ENCODE data around the gene TOMM40L.

The TOMM40L gene

GRCh38 chr1:161259765-161260164, 33.9 kb downstream of the TOMM40L start:
- TF ChIP-seq POLR2A (IDR thresholded peaks at IDR 0.05; ENCODE audit: low read depth, low read length): no peak
- TF ChIP-seq TAF1 (IDR thresholded peaks at IDR 0.05; ENCODE audit: low read depth, low read length): no peak
- no peak for TF ChIP-seq PAX5 (IDR thresholded peaks at IDR 0.05; ENCODE audit: insufficient read depth, low read length, severe bottlenecking)
- no peak for TF ChIP-seq POLR2AphosphoS5 (IDR thresholded peaks at IDR 0.05; ENCODE audit: low read depth, low read length)
- no peak for TF ChIP-seq SPI1 (IDR thresholded peaks at IDR 0.05; ENCODE audit: low read depth, low read length)
- no peak for TF ChIP-seq POU2F2 (IDR thresholded peaks at IDR 0.05; ENCODE audit: low read depth, low read length)
- no peak for FAIRE-seq

DNA sequence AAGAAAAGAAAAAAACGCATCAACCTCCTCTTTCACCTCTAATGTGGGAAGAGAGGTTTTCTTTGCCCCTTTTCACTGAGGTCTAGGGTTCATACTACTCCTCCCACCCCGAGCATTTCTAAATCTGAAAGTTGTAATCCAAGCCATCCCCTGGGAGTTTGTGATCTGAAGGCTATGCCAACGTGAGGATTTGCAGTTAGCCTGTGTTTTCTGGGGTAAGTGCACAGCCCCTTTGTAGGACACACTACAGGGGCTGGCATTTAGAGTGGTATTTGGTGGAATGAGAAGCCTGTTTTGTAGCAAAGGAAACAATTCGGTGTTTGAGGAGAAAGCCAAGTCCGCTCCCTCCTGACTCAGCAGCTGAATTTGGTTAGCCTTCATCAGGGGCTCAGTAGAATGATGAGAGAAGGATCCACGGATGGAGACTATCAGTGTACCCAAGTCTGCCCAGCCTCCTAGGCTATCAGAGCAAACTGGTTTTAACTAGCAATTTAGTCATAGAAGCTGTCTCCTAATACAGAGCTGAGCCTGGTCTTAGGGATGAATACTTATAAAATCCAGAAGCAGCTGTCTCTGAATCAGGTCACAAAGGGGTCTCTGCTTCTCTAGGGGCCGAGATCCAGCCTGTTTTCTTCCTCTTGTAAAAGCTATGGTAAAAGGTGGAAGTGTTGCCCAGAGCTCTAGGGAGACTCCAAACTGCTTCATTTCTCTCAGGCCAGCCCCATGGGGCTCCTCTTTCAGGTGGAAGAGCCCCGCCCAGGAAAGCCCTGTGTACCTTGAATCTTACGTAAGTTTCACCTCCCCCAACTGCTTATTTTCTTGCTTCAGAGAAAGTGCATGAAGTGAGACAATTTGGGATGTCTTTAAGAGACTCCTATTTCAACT, 34.8 kb downstream of the TOMM40L start:
- DNase-seq (ENCODE audit: insufficient read length, low spot score) (no peak), FAIRE-seq (no peak)
- TF ChIP-seq POU2F2 (IDR thresholded peaks at IDR 0.05; ENCODE audit: low read depth, low read length): no peak
- no peak for TF ChIP-seq PAX5 (IDR thresholded peaks at IDR 0.05; ENCODE audit: insufficient read depth, low read length, severe bottlenecking)
- TF ChIP-seq SPI1 (IDR thresholded peaks at IDR 0.05; ENCODE audit: low read depth, low read length): no peak
- no peak for TF ChIP-seq POLR2AphosphoS5 (IDR thresholded peaks at IDR 0.05; ENCODE audit: low read depth, low read length)
- TF ChIP-seq POLR2A (IDR thresholded peaks at IDR 0.05; ENCODE audit: low read depth, low read length): no peak
- TF ChIP-seq TAF1 (IDR thresholded peaks at IDR 0.05; ENCODE audit: low read depth, low read length): no peak

More at GRCh38 chr1:161259765-161260164, 33.9 kb downstream of the TOMM40L start:
- no peak for DNase-seq (ENCODE audit: insufficient read length, low spot score)

DNA sequence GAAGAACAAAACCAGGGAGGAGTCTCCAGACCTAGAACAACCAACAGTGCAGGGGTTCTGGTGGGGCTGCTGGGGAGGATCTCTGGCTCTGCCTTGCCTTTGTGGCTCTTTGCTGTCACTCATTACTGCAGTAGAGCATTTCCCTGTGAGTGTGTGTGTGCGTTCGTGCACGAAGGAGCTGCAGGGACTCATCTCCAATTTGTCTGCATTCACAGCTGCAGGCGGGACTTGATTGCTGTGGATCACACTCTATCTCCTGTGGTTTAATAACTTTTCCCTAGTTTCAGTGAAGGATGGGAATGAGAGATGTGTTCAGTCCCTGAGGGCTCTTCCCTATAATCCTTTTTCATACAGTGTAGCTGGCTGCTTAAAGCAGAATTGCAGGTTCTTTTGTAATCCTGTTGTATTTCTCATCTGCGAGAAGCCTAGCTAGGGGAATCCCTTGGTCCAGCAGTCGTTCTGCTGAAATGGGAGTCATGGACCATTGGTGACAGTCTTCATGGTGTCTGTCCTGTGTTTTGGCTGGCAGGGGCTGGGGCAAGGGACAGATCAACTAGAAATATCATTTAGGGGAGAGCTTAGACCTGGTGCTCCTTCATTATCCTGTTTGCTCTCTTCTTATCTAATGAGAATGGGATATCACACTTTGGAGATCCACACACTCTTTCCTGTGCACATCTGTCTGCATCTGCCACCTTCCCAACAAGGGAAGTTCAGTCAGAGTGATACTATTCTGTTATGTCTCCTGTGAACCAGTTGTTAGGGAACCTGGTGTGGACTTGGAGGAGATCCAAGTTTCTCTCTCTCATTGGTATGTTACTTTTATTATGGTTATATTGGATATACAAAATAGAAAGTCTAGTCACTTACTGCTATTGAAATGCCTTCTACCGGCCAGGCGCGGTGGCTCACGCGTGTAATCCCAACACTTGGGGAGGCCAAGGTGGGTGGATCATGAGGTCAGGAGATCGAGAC, 35.7 kb downstream of the TOMM40L start:
- DNase-seq (ENCODE audit: insufficient read length, low spot score): peak; percentile 33
- TF ChIP-seq PAX5 (IDR thresholded peaks at IDR 0.05; ENCODE audit: insufficient read depth, low read length, severe bottlenecking) (peak; percentile 15), SPI1 (IDR thresholded peaks at IDR 0.05; ENCODE audit: low read depth, low read length) (no peak)
- peak; percentile 82 for FAIRE-seq

- no peak for FAIRE-seq
- DNase-seq (ENCODE audit: insufficient read length, low spot score): no peak
- TF ChIP-seq PAX5 (IDR thresholded peaks at IDR 0.05; ENCODE audit: insufficient read depth, low read length, severe bottlenecking): no peak
- TF ChIP-seq POLR2A (IDR thresholded peaks at IDR 0.05; ENCODE audit: low read depth, low read length): no peak
- TF ChIP-seq POLR2AphosphoS5 (IDR thresholded peaks at IDR 0.05; ENCODE audit: low read depth, low read length): no peak
- TF ChIP-seq TAF1 (IDR thresholded peaks at IDR 0.05; ENCODE audit: low read depth, low read length): no peak
- no peak for TF ChIP-seq POU2F2 (IDR thresholded peaks at IDR 0.05; ENCODE audit: low read depth, low read length)
- TF ChIP-seq SPI1 (IDR thresholded peaks at IDR 0.05; ENCODE audit: low read depth, low read length): no peak
Observed at GRCh38 chr1:161265305-161265704, 39.4 kb downstream of the TOMM40L start.

- DNase-seq (ENCODE audit: insufficient read length, low spot score) (no peak), FAIRE-seq (no peak)
- TF ChIP-seq POU2F2 (IDR thresholded peaks at IDR 0.05; ENCODE audit: low read depth, low read length) (no peak), PAX5 (IDR thresholded peaks at IDR 0.05; ENCODE audit: insufficient read depth, low read length, severe bottlenecking) (no peak)
Observed at GRCh38 chr1:161266202-161266601, 40.3 kb downstream of the TOMM40L start.

DNA sequence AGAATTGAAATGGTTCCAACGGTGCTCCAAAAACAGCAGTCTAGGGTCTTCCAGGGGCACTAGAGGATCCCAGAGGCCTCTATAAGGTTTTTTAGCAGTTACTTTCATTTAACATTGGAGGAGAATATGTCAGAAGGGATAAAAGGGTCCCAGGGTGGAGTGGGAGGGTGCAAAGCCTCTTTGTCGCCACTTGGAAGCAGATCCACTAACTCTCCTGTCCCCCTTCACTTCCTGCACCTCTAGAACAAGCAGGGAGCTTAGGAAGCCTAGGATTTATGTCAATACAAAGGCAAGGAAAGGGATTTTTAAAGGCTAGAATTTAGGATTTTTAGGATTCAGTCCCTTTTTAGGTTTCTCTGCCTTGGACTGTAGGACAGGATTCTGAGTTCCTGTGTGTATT, 41.0 kb downstream of the TOMM40L start:
- TF ChIP-seq POU2F2 (IDR thresholded peaks at IDR 0.05; ENCODE audit: low read depth, low read length) (no peak), POLR2AphosphoS5 (IDR thresholded peaks at IDR 0.05; ENCODE audit: low read depth, low read length) (no peak), SPI1 (IDR thresholded peaks at IDR 0.05; ENCODE audit: low read depth, low read length) (no peak)
- FAIRE-seq: no peak
- DNase-seq (ENCODE audit: insufficient read length, low spot score): no peak

DNA sequence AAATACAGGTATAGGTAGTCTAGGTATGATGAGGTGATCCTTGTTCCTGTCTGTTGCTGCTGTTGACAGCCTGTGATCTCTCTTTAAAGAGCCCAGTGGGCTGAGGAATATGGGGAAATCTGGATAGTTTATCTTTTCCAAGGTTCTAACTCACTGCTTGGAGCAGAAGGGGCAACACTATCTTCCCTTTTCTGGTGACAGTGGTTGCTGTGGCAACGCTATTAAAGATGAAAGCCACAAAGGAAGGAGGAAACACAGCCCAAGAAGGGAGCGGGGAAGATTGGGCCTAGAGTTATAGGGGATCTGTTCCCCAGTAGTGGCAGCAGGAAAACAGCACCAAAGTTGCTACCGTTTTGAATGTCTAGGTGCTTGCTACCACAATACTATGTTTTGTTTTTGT, 41.5 kb downstream of the TOMM40L start:
- DNase-seq (ENCODE audit: insufficient read length, low spot score): no peak
- TF ChIP-seq POLR2AphosphoS5 (IDR thresholded peaks at IDR 0.05; ENCODE audit: low read depth, low read length) (no peak), PAX5 (IDR thresholded peaks at IDR 0.05; ENCODE audit: insufficient read depth, low read length, severe bottlenecking) (no peak), POLR2A (IDR thresholded peaks at IDR 0.05; ENCODE audit: low read depth, low read length) (no peak)
- FAIRE-seq: no peak

- FAIRE-seq: no peak
- no peak for DNase-seq (ENCODE audit: insufficient read length, low spot score)
- no peak for TF ChIP-seq PAX5 (IDR thresholded peaks at IDR 0.05; ENCODE audit: insufficient read depth, low read length, severe bottlenecking)
- no peak for TF ChIP-seq POU2F2 (IDR thresholded peaks at IDR 0.05; ENCODE audit: low read depth, low read length)
- no peak for TF ChIP-seq SPI1 (IDR thresholded peaks at IDR 0.05; ENCODE audit: low read depth, low read length)
Observed at GRCh38 chr1:161273402-161273801, 47.5 kb downstream of the TOMM40L start.

DNA sequence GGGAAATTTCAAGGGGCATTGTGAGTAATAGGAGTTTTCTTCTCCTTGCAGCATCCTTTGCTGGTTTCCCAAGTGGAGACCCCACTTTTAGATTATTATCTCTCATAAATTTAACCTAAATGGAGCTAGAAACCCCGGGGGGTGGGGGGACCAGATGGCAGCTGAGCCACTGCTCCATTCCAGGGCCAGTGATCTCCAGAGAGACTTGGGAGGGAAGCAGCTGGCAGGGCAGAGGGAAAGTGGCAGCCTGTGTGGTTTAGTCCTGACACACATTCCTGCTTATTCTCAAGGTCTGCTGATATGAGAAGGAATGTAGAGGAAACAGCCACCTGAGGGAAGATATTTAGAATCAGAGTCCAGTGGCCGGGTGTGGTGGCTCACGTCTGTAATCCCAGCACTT, 49.0 kb downstream of the TOMM40L start:
- FAIRE-seq: no peak
- DNase-seq (ENCODE audit: insufficient read length, low spot score): no peak
- no peak for TF ChIP-seq TAF1 (IDR thresholded peaks at IDR 0.05; ENCODE audit: low read depth, low read length)
- no peak for TF ChIP-seq POLR2AphosphoS5 (IDR thresholded peaks at IDR 0.05; ENCODE audit: low read depth, low read length)
- no peak for TF ChIP-seq POU2F2 (IDR thresholded peaks at IDR 0.05; ENCODE audit: low read depth, low read length)
- no peak for TF ChIP-seq SPI1 (IDR thresholded peaks at IDR 0.05; ENCODE audit: low read depth, low read length)
- TF ChIP-seq POLR2A (IDR thresholded peaks at IDR 0.05; ENCODE audit: low read depth, low read length): no peak
- TF ChIP-seq PAX5 (IDR thresholded peaks at IDR 0.05; ENCODE audit: insufficient read depth, low read length, severe bottlenecking): no peak
